T-helper 2 cell treated with Interferon-gamma antibody and Interleukin-4, amounts not matched to agents 100 ng/mL and 5 ng/mL, for 36 hours (primary cell): Measurements from ENCODE around the gene MRPS22. TPM values are rescaled to one million over a fixed set of nuclear protein-coding genes. Genes with fewer than 3 reads are reported as not detected.

Source experiments
- intact Hi-C: fragments of 100-400 bp; cut with micrococcal nuclease; formaldehyde crosslinking; loops from one replicate; pipeline ENCODE4 v1.15.1; 2023
- total RNA-seq: library from RNA; stranded (reverse); gene quantifications from 2 replicates; pipeline ENCODE4 v1.2.3, GENCODE V29; 2022

The MRPS22 gene
- 39.8 and 43.0 TPM in 2 replicates for total RNA-seq

- intact Hi-C loops: loop anchor here (1.0 kb wide), 1 partner anchor 45 kb away; the partner anchor contains the start of gene COPB2
Measured at GRCh38 chr3:139343895-139344856, at the start of gene MRPS22. Gene MRPS22 (plus strand): TSS chr3:139344020. CDS start chr3:139344027, 7 bp downstream.

GRCh38 chr3:139295040-139295439 lies 48.8 kb upstream of the MRPS22 start:
- intact Hi-C loops: no loop called here

GRCh38 chr3:139296141-139296718 lies 47.6 kb upstream of the MRPS22 start:
- intact Hi-C loops: no loop called here

DNA sequence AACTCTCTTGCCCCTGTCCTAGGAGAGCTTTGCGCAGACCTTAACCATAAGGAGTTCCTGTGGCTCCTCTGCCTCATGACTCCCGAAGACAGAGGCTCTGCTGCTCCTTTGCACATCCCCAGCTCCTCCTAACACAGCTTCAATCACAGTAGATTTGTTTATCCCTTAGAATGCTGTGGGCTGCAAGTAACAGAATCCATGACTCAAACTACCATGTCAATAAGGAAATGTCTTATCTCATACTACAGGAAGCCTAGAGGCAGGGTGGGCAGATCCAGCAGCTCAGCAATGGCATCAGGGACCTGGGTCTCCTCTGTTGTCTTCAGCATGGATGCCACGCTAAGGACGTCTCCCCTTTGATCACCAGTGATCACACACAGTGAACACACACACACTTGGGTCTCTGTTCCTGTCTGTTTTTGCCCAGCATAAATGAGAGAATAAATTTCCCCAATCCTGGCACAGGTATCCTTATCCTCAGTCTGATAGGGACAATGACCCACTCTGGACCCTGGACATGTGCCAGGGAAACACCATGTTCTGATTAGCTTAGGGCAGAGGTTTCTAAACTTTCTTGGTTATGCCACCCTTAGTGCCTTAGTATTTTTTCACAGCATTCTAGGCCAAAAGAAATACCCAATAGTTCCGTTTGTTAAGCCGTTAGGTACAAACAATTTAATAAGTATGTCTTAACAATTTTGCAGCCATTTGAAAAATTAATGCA lies 46.1 kb upstream of the MRPS22 start:
- intact Hi-C loops: no loop called here

DNA sequence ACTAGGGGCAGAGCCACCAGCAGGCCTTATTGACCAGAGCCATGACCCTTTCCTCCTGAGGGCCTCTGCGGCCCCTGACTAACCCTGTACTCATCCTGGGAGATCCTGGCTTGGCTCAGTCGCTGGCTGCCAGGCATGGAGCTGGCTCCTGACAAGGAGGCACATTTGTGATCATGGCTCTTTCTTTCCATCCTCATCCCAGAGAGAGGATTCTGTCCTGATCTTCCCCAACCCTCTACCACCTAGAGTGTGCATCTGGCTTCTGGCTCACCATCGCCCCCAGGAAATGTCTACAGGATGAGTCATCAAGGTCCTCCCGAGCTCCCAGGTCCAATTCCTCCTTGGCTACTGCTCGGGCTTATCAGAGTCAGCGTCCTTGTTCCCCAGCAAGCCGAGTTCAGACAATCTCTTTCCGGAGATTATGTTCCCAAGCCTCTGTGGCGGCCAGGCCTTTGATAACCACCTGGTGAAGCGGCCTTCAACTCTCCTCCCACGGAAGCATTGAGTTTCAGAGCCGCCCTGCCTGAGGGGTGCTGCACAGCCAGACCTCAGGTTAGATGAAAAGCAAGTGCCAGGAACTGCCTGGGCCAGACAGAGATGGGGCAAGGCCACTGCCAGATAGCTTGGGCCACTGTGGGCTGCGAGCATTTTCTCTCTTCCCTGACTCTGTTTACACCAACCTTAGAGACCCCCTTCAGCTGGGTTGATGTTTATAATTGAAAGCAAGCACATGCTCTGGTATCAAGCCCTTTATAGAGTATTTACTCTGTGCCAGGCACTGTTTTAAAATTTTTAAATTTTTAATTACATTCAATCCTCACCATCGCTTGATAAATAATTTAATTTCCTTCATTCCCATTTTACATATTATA lies 44.3 kb upstream of the MRPS22 start:
- intact Hi-C loops: no loop called here

DNA sequence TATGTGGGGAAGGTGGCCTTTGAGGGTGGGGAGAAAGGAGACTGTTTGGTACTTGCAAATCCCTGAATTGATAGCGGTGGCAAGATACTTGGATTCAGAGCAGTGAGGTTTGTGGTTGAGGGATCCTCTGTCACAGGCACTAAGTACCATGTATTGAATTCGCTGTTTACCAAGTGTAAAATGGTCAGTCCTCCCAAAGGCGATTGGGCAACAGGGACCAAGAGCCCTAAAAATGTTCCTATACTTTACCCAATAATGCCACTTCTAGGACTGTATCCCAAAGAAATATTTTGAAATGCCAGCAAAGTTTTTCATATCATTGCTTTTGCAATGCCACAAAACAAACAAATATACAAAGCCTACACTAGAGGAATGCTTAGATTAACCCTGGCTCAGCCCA lies 43.4 kb upstream of the MRPS22 start:
- intact Hi-C loops: no loop called here

GRCh38 chr3:139301183-139301582 lies 42.6 kb upstream of the MRPS22 start:
- intact Hi-C loops: no loop called here

DNA sequence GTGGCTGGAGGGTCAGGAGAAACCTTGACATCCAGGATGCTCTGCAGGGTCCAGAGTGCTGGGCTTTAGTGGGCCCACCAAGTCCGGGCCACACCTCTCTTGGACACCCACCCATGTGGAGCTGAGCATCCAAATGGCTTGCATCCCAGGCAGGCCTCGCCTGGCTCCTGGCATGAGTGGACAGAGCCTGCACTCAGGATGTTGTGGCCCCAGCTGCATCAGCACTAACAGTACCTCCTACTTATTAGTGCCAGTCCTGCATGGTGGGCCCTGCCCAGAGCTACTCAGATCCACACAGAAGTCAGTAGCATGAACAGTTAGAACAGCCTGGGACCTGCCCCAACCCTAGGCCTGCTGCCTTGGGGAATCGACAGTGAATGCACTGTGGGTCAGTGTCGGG lies 42.2 kb upstream of the MRPS22 start:
- intact Hi-C loops: no loop called here

- intact Hi-C loops: no loop called here
Measured at GRCh38 chr3:139302084-139302800, 41.6 kb upstream of the MRPS22 start.

- intact Hi-C loops: no loop called here
Measured at GRCh38 chr3:139302801-139303113, 41.1 kb upstream of the MRPS22 start.

DNA sequence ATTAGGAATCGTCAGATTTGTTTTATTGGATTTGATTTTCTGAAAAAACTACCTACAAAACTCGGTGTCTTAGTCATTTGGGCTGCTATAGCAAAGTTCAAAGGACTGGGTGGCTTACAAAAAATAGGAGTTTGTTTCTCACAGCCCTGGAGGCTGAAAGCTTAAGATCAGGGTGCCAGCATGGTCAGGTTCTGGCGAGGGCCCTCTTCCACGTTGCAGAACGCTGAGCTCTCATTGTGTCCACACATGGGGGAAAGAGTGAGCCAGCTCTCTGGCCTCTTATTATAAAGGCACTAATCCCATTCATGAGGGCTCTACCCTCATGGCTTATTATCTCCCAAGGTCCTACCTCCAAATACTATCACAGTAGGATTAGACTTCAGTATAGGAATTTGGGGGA lies 40.6 kb upstream of the MRPS22 start:
- intact Hi-C loops: no loop called here

DNA sequence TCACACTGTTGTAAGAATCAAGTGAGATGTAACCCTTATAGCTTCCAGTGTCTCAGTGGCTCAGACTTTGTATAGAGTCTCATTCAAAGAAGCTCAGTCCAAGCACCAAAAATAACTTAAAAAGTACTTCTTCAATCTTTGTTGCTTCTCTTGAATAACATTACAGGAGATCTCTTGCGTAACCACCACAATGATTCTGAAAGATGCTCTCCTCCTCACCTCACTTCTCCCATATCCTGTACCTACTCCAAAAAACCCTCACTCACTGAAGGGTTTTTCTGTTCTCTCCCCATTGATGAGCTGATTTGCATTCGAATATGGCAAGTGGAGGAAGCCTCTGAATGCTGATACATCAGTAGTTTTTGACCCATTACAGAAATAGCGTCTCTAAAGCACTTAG lies 39.4 kb upstream of the MRPS22 start:
- intact Hi-C loops: no loop called here

- intact Hi-C loops: no loop called here
Measured at GRCh38 chr3:139306078-139306477, 37.7 kb upstream of the MRPS22 start.

- intact Hi-C loops: no loop called here
Measured at GRCh38 chr3:139307072-139307491, 36.7 kb upstream of the MRPS22 start.

DNA sequence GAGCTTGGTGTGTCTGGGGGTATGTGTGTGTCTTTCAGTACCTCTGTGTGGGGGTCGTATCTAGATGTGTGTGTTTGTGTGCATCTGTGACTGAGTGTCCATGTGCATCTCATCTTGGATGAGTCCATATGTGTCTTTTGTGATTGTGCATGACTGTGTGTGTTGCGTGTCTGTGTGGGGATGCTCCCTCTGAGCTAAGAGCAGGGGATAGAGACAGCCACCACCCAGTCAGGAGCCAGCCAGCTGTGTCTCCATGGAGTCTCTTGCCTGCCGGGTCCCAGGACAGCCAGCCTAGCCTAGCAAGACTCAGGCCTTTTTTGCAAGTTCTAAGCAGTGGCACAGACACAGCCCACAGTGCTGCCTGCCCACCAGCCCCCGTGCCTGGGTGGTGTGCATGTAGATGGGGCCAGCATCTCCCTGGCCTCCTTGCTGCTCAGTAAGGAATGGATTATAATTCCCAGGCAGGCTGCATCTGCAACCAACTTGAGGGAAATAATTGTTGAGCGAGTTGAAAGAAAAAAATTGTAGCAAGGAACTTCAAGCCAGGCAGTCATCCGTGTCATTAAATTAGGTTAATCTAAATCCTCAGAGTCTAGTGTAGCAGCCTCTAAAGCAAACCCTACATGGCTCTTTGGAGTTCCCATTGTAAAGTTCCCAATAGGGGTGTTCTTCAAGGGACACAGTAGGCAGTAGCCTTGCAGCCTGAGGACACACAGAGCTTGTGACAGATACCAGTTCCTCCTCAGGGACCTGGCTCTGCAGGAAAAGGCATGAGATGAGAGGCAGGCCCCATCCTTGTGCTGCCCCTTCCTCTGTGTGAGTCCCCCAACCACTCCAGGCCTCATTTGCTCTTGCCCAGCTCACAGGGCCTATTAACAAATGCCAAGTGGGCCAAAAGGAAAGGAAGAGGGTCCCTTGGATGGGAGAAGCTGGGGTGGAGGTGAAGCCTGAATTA lies 35.9 kb upstream of the MRPS22 start:
- intact Hi-C loops: no loop called here

DNA sequence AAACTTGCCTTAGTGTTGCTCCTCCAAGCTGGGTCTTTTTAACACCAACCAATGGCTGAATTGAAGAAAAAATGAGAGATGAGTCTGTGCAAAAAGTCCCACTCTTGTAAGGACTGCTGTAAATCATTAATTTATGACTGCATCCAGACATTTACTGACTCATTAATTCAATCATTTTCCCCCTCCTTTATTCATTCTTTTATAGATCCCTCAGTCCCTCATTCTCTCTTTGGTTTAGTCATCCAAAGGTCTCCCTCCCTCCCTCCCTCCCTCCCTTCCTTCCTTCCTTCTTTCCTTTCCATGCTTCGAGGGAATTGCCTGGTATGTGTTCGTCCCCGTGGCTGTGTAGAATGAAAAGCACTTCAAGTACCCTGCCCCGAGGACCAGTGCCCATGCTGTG lies 35.3 kb upstream of the MRPS22 start:
- intact Hi-C loops: no loop called here

- intact Hi-C loops: no loop called here
Measured at GRCh38 chr3:139309061-139309591, 34.7 kb upstream of the MRPS22 start.

- intact Hi-C loops: no loop called here
Measured at GRCh38 chr3:139309880-139310279, 33.9 kb upstream of the MRPS22 start.

- intact Hi-C loops: no loop called here
Measured at GRCh38 chr3:139310474-139310933, 33.3 kb upstream of the MRPS22 start.
